ENCODE results near the gene CLIP4.

CLIP4 gene

DNA sequence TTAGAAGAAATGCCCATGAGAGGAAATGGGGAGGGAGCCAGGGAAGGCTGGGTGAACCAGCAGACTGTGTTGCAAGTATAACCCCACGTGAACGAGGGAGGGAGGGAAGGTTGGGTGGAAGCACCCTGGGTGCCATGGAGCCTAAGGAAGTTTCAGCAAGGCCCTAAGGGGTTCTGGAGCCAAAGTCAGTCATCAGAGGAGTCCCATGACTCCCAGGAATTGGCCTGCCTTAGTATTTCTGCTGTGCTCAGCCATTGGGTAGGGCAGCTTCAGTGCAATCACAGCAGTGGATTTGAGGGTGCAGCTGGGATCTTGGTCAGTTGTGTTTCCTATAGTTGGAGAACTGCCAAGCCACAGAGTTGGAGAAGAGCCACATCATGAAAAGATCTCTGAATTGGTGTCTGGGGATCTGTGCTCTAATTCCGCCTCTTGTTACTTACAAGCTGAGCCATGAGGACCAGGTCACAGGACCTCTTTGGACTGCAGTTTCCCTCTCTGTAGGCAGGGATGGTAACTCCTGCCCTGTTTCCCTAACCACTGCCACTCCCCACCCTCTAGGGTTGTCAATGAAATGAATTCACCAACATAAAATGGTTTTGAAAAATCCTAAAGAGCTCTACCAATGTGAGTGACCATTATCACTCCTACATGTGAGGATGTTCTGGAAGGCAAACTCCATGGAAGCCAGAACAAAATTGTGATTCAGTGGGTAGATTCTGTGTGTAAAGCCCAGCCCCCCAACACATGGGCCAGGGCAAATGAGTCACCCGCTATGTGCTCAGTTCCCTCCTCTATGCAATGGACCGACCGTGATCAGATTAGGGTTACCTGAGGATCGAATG, 108.9 kb downstream of the CLIP4 start:
- Histone ChIP-seq H3K4me2 (peak overlapping the region; percentile 51), H3K4me3 (no peak overlapping the region), H3K27ac (no peak overlapping the region), H4K20me1 (no peaks in the 10 kb centered on the region), H3K9ac (no peak overlapping the region), H3K4me1 (peaks cover 33% of the 10 kb centered on the region), H3K27me3 (no peaks in the 10 kb centered on the region), H3K36me3 (no peaks in the 10 kb centered on the region), H3K9me3 (0 out of 2 replicates have a peak, but pooled peaks cover 8% of the 10 kb centered on the region)
- no peak for TF ChIP-seq Cebpa-rat (IDR thresholded peaks at IDR 0.05)

DNA sequence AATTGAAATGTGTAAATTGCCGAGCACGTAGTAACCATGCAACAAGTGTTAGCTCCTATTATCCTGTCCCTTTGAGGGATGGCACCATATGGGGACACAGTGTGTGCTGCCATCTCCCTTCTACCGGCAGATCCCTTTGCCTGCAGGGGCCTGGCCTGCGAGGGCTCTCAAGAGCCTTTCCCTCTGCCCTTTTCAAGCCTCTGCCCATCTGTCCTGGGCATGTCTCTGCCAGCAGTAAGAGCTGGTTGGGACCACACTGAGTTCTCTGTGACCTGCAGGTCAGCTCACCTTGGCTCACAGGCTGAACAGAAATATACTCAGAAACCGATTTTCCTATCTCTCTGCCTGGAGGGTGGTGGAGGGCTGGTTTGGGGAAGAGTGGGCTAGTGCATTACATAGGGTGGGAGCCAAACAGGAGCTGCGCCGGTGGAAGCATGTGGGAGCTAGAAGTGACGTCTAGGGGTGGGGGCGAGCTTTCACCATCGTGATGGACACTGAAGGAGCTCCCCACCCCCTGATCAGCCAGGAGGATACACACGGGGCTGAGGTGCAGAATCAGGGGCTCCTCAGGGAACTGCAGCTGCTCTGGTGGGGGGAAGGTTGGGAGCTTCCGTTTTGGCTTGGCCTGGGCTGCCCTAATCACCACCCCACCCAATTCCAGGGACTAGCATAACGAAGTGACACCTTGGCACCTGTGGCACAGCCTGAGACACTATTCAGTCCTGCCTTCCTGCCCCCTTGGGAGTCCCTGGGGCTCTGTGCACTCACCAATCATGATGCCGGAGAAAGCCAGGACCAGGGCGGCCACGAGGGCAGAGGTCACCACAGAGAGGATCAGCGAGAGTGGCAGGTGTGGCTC, 109.7 kb downstream of the CLIP4 start:
- H3K4me2 ChIP-seq: peak overlapping the region; percentile 51; the same call in 1 of the 2 replicates
- no peak overlapping the region for H3K27ac ChIP-seq
- H3K27me3 ChIP-seq: no peaks in the 10 kb centered on the region
- H4K20me1 ChIP-seq: no peaks in the 10 kb centered on the region
- peaks cover 41% of the 10 kb centered on the region for H3K4me1 ChIP-seq
- H3K9ac ChIP-seq: no peak overlapping the region
- TF ChIP-seq Cebpa-rat (IDR thresholded peaks at IDR 0.05): no peak
- no peak overlapping the region for H3K4me3 ChIP-seq
- no peaks in the 10 kb centered on the region for H3K36me3 ChIP-seq
- 0 out of 2 replicates have a peak, but pooled peaks cover 3% of the 10 kb centered on the region for H3K9me3 ChIP-seq

DNA sequence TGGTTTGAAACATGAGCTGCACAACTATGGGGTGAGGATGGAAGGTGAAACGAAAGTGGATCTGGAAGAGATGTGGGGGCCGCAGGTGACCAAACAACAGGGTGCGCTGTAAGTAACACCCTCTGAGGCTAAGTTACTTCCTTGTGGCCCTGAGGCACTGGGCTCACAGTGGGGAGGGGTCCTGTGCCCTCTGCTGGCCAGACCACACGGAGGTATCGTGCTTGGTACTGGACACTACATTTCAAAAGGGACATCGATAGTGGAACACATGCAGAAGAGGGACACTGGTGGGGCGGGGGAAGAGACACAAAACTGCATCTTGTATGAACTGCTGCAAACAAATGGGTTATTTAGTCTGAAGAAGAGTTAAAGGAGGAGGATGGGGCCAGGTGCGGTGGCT, 110.6 kb downstream of the CLIP4 start:
- Histone ChIP-seq H3K36me3 (no peaks in the 10 kb centered on the region), H3K4me3 (no peak overlapping the region), H4K20me1 (no peaks in the 10 kb centered on the region), H3K27ac (no peak overlapping the region), H3K4me1 (peaks cover 41% of the 10 kb centered on the region), H3K4me2 (no peak overlapping the region), H3K9ac (no peak overlapping the region), H3K27me3 (no peaks in the 10 kb centered on the region), H3K9me3 (no peaks in the 10 kb centered on the region)
- TF ChIP-seq Cebpa-rat (IDR thresholded peaks at IDR 0.05): no peak

DNA sequence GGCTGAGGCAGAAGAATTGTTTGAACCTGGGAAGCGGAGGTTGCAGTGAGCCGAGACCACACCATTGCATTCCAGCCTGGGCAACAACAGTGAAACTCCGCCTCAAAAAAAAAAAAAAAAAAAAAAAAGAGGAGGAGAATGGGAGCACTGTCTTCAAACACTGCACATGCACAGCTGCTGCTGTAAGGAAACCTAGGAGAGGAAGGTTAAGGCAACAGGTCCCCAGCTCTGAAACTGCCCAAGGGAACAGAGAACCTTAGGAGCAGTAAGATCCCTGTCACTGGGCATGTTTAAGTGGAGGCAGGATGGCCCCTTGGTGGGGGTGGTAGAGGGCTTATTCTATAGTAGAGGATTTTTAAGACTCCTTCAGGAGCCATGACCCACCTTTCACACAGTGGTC, 111.2 kb downstream of the CLIP4 start:
- Histone ChIP-seq H3K36me3 (no peaks in the 10 kb centered on the region), H3K27me3 (no peaks in the 10 kb centered on the region), H3K4me1 (peaks cover 41% of the 10 kb centered on the region), H3K9me3 (no peaks in the 10 kb centered on the region), H3K9ac (no peak overlapping the region), H3K27ac (no peak overlapping the region), H3K4me3 (no peak overlapping the region), H4K20me1 (no peaks in the 10 kb centered on the region), H3K4me2 (no peak overlapping the region)
- no peak for TF ChIP-seq Cebpa-rat (IDR thresholded peaks at IDR 0.05)

DNA sequence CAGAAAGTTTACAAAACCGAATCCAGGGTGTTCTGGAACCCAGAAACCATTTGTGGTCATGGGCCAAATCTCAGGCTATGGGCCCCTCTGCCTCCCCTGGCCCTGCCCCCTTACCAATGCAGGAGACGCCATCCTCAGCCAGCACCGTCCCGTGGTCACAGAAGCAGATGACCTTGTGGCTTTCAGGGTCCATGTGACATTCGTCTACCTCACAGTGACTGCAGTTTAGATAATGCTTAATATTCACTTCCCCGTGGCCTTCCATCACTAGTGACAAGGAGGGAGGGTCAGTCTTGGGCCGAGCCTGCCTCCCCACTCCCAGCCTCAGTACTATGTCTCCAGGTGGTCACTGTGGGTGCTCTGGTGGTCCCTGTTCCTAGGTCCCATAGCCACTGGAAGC, 111.6 kb downstream of the CLIP4 start:
- Histone ChIP-seq H3K27ac (no peak overlapping the region), H3K27me3 (no peaks in the 10 kb centered on the region), H3K9ac (no peak overlapping the region), H3K4me1 (peaks cover 41% of the 10 kb centered on the region), H4K20me1 (no peaks in the 10 kb centered on the region), H3K4me2 (no peak overlapping the region), H3K9me3 (no peaks in the 10 kb centered on the region), H3K36me3 (no peaks in the 10 kb centered on the region), H3K4me3 (no peak overlapping the region)
- TF ChIP-seq Cebpa-rat (IDR thresholded peaks at IDR 0.05): no peak

DNA sequence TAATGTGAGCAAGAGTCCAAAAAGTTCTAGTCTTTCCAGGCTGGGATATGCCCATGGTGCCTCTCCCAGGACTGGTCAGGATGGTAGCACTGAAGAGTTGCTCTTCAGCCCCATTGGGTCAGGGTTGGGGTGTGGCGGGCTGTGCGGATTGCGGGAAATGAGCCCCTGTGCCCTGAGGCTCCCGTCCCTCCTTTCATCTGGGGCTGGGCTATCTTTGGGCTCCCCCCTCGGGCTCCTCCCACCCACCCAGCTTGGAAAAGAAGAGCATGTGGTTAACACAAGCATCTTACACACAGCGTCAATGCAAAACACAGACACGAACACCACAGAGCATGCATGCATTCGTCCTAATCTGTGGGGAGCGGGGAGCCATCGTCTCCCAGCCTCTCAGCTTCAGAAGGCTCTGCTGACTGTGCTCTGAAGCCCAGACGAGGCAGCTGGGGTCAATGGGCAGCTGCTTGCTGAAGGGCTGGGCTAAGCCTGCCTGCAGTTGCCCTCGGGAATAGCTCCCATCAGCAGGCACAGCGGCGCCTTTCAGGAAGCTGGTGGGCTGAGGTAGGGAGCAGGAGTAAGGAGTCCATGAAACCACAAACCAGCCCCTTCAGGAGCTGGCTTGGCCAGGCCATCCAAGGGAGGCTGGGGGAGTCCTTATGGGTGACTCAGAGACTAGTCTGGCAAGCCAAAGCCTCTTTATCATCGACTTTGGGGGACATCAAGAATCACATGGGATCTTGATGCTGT, 112.9 kb downstream of the CLIP4 start:
- Histone ChIP-seq H3K36me3 (no peaks in the 10 kb centered on the region), H3K9me3 (no peaks in the 10 kb centered on the region), H3K9ac (no peak overlapping the region), H3K4me2 (peak overlapping the region; percentile 52), H3K4me1 (peaks cover 41% of the 10 kb centered on the region), H3K27me3 (no peaks in the 10 kb centered on the region), H4K20me1 (no peaks in the 10 kb centered on the region), H3K27ac (no peak overlapping the region), H3K4me3 (no peak overlapping the region)
- TF ChIP-seq Cebpa-rat (IDR thresholded peaks at IDR 0.05): no peak

DNA sequence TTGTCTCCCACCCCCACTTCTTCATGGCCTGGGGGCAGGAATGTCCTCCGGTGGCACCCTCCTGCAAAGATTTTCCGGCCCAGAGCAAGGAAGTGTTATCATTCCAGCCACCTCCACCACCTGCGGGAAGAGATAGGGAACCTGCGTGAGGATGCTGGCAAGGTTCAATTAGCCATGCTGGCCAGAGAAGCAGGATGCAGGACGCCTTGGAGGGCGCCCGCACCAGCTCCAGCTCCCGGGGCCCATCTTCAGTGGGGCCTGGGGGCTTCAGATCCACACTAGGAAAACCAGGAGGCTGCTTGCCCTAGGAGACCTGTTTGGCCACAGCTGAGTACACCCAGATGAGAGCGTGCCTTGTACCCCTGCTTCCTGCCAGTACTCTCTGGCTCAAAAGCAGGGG, 113.7 kb downstream of the CLIP4 start:
- TF ChIP-seq Cebpa-rat (IDR thresholded peaks at IDR 0.05): no peak
- Histone ChIP-seq H3K36me3 (no peaks in the 10 kb centered on the region), H4K20me1 (no peaks in the 10 kb centered on the region), H3K4me2 (peak overlapping the region; percentile 30; the same call in 1 of the 2 replicates), H3K4me3 (no peak overlapping the region), H3K9me3 (no peaks in the 10 kb centered on the region), H3K4me1 (peaks cover 33% of the 10 kb centered on the region), H3K27me3 (no peaks in the 10 kb centered on the region), H3K9ac (no peak overlapping the region), H3K27ac (no peak overlapping the region)

DNA sequence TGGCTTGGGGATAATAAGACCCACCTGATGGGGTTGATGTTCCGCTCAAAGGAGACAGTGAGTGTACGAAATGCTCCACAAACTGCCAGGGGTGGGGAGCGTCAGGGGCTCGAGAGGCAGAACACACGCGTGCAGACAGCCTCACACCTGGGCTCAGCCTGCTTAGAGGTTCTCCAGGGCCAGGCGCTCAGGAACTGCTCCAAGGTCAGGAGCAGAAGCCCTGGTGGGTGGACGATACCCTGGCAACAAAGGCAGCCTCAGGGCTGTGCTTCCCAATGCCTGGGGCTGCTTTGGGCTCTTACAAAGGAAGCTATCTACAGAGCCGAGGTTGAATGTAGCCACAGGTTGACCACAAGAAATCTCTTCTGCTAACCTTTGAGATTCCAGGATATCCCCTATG, 114.4 kb downstream of the CLIP4 start:
- peaks cover 26% of the 10 kb centered on the region for H3K4me1 ChIP-seq
- H3K4me3 ChIP-seq: no peak overlapping the region
- H3K27ac ChIP-seq: no peak overlapping the region
- H3K4me2 ChIP-seq: no peak overlapping the region
- no peaks in the 10 kb centered on the region for H3K27me3 ChIP-seq
- H3K36me3 ChIP-seq: no peaks in the 10 kb centered on the region
- H3K9me3 ChIP-seq: no peaks in the 10 kb centered on the region
- H3K9ac ChIP-seq: no peak overlapping the region
- no peak for TF ChIP-seq Cebpa-rat (IDR thresholded peaks at IDR 0.05)
- no peaks in the 10 kb centered on the region for H4K20me1 ChIP-seq

DNA sequence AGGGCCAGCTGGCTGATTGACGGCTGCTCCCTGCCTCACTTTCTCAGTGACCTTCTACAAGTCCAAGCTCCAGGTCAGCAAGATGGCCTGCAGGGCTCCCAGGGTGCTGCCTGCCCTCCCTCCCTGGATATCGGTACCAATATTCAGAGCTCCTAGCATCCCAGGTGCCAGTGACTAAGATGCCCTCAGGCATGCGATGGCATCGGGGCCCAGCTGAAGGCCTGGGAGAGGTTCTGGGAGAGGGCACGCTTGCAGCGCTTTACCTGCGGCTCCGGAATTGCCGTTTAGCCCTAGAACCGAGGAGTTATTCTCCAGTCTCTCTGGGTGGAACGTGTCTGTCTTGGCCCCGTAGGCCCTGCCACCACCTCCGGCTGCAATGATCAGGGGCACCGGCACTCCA, 116.8 kb downstream of the CLIP4 start:
- H3K4me3 ChIP-seq: no peak overlapping the region
- H3K27me3 ChIP-seq: no peaks in the 10 kb centered on the region
- no peak for TF ChIP-seq Cebpa-rat (IDR thresholded peaks at IDR 0.05)
- peaks cover 24% of the 10 kb centered on the region for H3K4me1 ChIP-seq
- H3K36me3 ChIP-seq: no peaks in the 10 kb centered on the region
- H3K9ac ChIP-seq: no peak overlapping the region
- no peaks in the 10 kb centered on the region for H3K9me3 ChIP-seq
- H3K4me2 ChIP-seq: no peak overlapping the region
- H3K27ac ChIP-seq: no peak overlapping the region
- H4K20me1 ChIP-seq: no peaks in the 10 kb centered on the region
